Type B pancreatic cell (in vitro differentiated cells): ENCODE results near the gene ZNF641. TPM values are rescaled to one million over a fixed set of nuclear protein-coding genes. Genes with fewer than 3 reads are reported as not detected.

Experiments used
- DNase-seq: peaks from one replicate; pipeline ENCODE4 v3.0.0; 2021; ENCODE audit warnings: mixed read lengths; ENCODE audit not compliant: unreplicated experiment; ENCODE audit errors: extremely low spot score
- H3K27ac Mint-ChIP-seq: 2 replicates; pipeline ENCODE4 v1.8.0; 2021; ENCODE audit warnings: mild to moderate bottlenecking, mixed read lengths
- H3K27me3 Mint-ChIP-seq: 2 replicates; pipeline ENCODE4 v1.8.0; 2021; ENCODE audit warnings: mixed read lengths
- H3K36me3 Mint-ChIP-seq: 2 replicates; pipeline ENCODE4 v1.8.0; 2021; ENCODE audit warnings: mixed read lengths
- H3K4me1 Mint-ChIP-seq: one replicate; pipeline ENCODE4 v1.8.0; 2021; ENCODE audit warnings: mixed read lengths; ENCODE audit not compliant: unreplicated experiment
- H3K4me3 Mint-ChIP-seq: 2 replicates; pipeline ENCODE4 v1.8.0; 2021; ENCODE audit warnings: mild to moderate bottlenecking, mixed read lengths
- H3K9me3 Mint-ChIP-seq: 2 replicates; pipeline ENCODE4 v1.8.0; 2021; ENCODE audit warnings: mixed read lengths
- CTCF ChIP-seq: fragments of 200-600 bp; sonication (generic); conservative IDR thresholded peaks from 2 replicates; pipeline ENCODE4 v1.5.0; 2021; ENCODE audit warnings: antibody characterized with exemption, mild to moderate bottlenecking
- total RNA-seq: library from RNA; stranded (reverse); gene quantifications from 2 replicates; pipeline ENCODE4 v1.2.1, GENCODE V29; 2021; ENCODE audit warnings: low replicate concordance

Gene ZNF641
- total RNA-seq, 1 donor from 2014 or later, result 9.5 TPM

DNA sequence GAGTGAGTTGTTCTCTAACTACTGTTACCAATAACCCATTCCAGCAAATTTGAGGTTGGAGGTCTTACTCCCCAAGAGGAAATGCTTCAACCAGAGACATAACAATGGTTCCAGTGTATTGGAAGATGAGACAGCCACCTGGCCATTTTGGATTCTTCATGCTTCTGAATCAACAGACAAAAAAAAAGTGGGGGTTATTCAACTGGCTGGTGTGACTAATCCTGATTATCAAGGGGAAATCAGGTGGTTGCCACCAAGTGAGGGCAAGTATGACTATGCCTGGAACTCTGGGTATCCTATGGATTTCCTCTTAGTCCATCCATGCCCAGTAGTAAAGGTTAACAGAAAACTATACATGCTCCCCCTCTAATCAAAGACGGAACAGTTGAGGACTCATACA is 29.9 kb upstream of the ZNF641 start:
- Mint-ChIP-seq H3K4me3 (no peak overlapping the region), H3K27ac (no peak overlapping the region), H3K4me1 (no peaks in the 10 kb centered on the region), H3K27me3 (peaks cover 43% of the 10 kb centered on the region), H3K36me3 (no peaks in the 10 kb centered on the region), H3K9me3 (no peaks in the 10 kb centered on the region)
- no peak for DNase-seq
- TF ChIP-seq CTCF, result no peak

- DNase-seq, result no peak
- H3K27me3 Mint-ChIP-seq, result peaks cover 47% of the 10 kb centered on the region
- no peak overlapping the region for H3K27ac Mint-ChIP-seq
- TF ChIP-seq CTCF, result no peak
- no peak overlapping the region for H3K4me3 Mint-ChIP-seq
- no peaks in the 10 kb centered on the region for H3K36me3 Mint-ChIP-seq
- H3K4me1 Mint-ChIP-seq, result no peaks in the 10 kb centered on the region
- H3K9me3 Mint-ChIP-seq, result no peaks in the 10 kb centered on the region
These were observed 29.1 kb upstream of the ZNF641 start for GRCh38 chr12:48379794-48380193.

DNA sequence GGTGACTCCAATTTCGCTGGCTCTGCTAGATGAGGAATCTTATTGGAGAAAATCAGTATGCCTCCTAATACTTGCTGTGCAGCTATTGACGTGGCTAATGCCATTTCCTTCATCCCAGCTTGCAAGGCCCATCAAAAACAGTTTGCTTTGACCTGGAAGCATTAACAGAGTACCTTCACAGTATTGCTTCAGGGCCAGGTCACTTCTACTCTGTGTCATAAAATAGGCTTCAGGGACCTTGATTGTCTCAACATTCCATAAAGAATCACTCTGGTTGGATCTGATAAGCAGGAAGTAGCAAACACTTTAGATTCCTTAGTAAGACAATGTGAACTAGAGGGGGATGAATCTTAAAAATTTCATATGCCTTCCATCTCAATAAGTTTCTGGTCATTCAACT is 26.9 kb upstream of the ZNF641 start:
- H3K27me3 Mint-ChIP-seq, result peaks cover 46% of the 10 kb centered on the region
- H3K4me3 Mint-ChIP-seq, result no peak overlapping the region
- H3K27ac Mint-ChIP-seq, result no peak overlapping the region

GRCh38 chr12:48374164-48374563 is 23.4 kb upstream of the ZNF641 start:
- no peak overlapping the region for H3K4me3 Mint-ChIP-seq
- TF ChIP-seq CTCF, result no peak
- H3K9me3 Mint-ChIP-seq, result no peaks in the 10 kb centered on the region
- H3K36me3 Mint-ChIP-seq, result no peaks in the 10 kb centered on the region
- no peak for DNase-seq
- H3K27me3 Mint-ChIP-seq, result peaks cover 34% of the 10 kb centered on the region
- H3K4me1 Mint-ChIP-seq, result no peaks in the 10 kb centered on the region
- H3K27ac Mint-ChIP-seq, result no peak overlapping the region

More for the DNA sequence above, 26.9 kb upstream of the ZNF641 start:
- Mint-ChIP-seq H3K36me3 (no peaks in the 10 kb centered on the region), H3K9me3 (no peaks in the 10 kb centered on the region), H3K4me1 (no peaks in the 10 kb centered on the region)
- no peak for DNase-seq
- no peak for TF ChIP-seq CTCF

DNA sequence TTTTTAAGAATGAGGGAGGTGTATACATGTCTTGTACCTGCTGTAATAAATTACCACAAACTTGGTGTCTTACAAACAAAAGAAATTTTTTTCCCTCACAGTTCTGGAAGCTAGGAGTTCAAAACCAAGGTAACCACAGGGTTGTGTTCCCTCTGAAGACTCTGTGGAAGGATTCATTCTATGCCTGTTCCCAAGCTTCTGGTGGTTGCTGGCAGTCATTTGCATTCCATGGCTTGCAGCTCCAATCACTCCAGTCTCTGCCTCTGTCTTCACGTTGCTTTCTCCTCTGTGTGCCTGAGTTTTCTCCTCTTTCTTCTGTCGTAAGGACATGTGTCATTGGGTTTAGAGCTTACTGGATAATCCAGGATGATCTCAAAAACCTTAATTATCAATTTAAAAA is 15.4 kb upstream of the ZNF641 start:
- Mint-ChIP-seq H3K36me3 (no peaks in the 10 kb centered on the region), H3K4me1 (no peaks in the 10 kb centered on the region), H3K27me3 (peaks cover 16% of the 10 kb centered on the region), H3K4me3 (no peak overlapping the region), H3K27ac (no peak overlapping the region), H3K9me3 (no peaks in the 10 kb centered on the region)
- no peak for DNase-seq
- no peak for TF ChIP-seq CTCF

- TF ChIP-seq CTCF, result no peak
- Mint-ChIP-seq H3K36me3 (no peaks in the 10 kb centered on the region), H3K27me3 (peaks cover 5% of the 10 kb centered on the region), H3K9me3 (no peaks in the 10 kb centered on the region), H3K27ac (no peak overlapping the region), H3K4me3 (no peak overlapping the region), H3K4me1 (no peaks in the 10 kb centered on the region)
- no peak for DNase-seq
These were observed 11.1 kb upstream of the ZNF641 start for GRCh38 chr12:48361664-48362339.
